Stimulated activated CD8-positive, alpha-beta memory T cell treated with anti-CD3 and anti-CD28 coated beads, Interleukin-12 subunit alpha, Interleukin-12 subunit beta, amount 100 ng/mL, for 24 hours (primary cell): ENCODE results near the gene CYP4A22.
"Not testable (repeated sequence)": the region's sequence is repeated elsewhere in the genome, so short reads cannot be mapped to it uniquely, and the experiment has no call there.

Experiments used
- DNase-seq: peaks from one replicate; pipeline ENCODE4 v3.0.0-alpha.2; 2020; ENCODE audit errors: extremely low read depth

The CYP4A22 gene

GRCh38 chr1:47137198-47137597, at the start of gene CYP4A22:
CYP4A22 (plus strand) TSS chr1:47137441; CDS start chr1:47137486, 45 bp downstream.
- DNase-seq = no peak

- not testable (repeated sequence) for DNase-seq
Observed at GRCh38 chr1:47089356-47089755, 47.9 kb upstream of the CYP4A22 start.

- DNase-seq = not testable (repeated sequence)
Observed at GRCh38 chr1:47091476-47091875, 45.8 kb upstream of the CYP4A22 start.

- DNase-seq = no peak
Observed at GRCh38 chr1:47104816-47105215, 32.4 kb upstream of the CYP4A22 start.

- no peak for DNase-seq
Observed at GRCh38 chr1:47106792-47107191, 30.4 kb upstream of the CYP4A22 start.

- DNase-seq = not testable (repeated sequence)
Observed at GRCh38 chr1:47107851-47108574, 29.2 kb upstream of the CYP4A22 start.

GRCh38 chr1:47109482-47109881, 27.8 kb upstream of the CYP4A22 start:
- not testable (repeated sequence) for DNase-seq

GRCh38 chr1:47113178-47113577, 24.1 kb upstream of the CYP4A22 start:
- no peak for DNase-seq

GRCh38 chr1:47121039-47121438, 16.2 kb upstream of the CYP4A22 start:
- DNase-seq = not testable (repeated sequence)

GRCh38 chr1:47124834-47125233, 12.4 kb upstream of the CYP4A22 start:
- not testable (repeated sequence) for DNase-seq

- not testable (repeated sequence) for DNase-seq
Observed at GRCh38 chr1:47126997-47127396, 10.2 kb upstream of the CYP4A22 start.

- no peak for DNase-seq
Observed at GRCh38 chr1:47128221-47128620, 9.0 kb upstream of the CYP4A22 start.

GRCh38 chr1:47128854-47129253, 8.4 kb upstream of the CYP4A22 start:
- DNase-seq = not testable (repeated sequence)

- not testable (repeated sequence) for DNase-seq
Observed at GRCh38 chr1:47129489-47130230, 7.6 kb upstream of the CYP4A22 start.

GRCh38 chr1:47132665-47133064, 4.6 kb upstream of the CYP4A22 start:
- DNase-seq = not testable (repeated sequence)

- no peak for DNase-seq
Observed at GRCh38 chr1:47137925-47138615, 829 bp downstream of the CYP4A22 start.

- not testable (repeated sequence) for DNase-seq
Observed at GRCh38 chr1:47140358-47140757, 3.1 kb downstream of the CYP4A22 start.

- not testable (repeated sequence) for DNase-seq
Observed at GRCh38 chr1:47143654-47144053, 6.4 kb downstream of the CYP4A22 start.

- DNase-seq = not testable (repeated sequence)
Observed at GRCh38 chr1:47146495-47146894, 9.3 kb downstream of the CYP4A22 start.

GRCh38 chr1:47147047-47147785, 10.0 kb downstream of the CYP4A22 start:
- DNase-seq = no peak

GRCh38 chr1:47149162-47149561, 11.9 kb downstream of the CYP4A22 start:
- not testable (repeated sequence) for DNase-seq

GRCh38 chr1:47156457-47156856, 19.2 kb downstream of the CYP4A22 start:
- not testable (repeated sequence) for DNase-seq
